ENCODE results near the gene SAMD4A. TPM values are rescaled to one million over a fixed set of nuclear protein-coding genes. Genes with fewer than 3 reads are reported as not detected.

SAMD4A gene
- polyA plus RNA-seq, 4 donors, result 2.7 to 9.6 (median 3.5) TPM

- Histone ChIP-seq H3K4me1 (ENCODE audit: control insufficient read depth in 3 of 3, insufficient read depth in 2 of 3, low read depth in 1 of 3, low read length in 2 of 3) (peaks cover 0 to 4% (median 0%) of the 10 kb centered on the region in 3 donors), H3K36me3 (ENCODE audit: control insufficient read depth in 3 of 3, insufficient read depth in 2 of 3, low read depth in 1 of 3, low read length in 3 of 3) (no peaks in the 10 kb centered on the region), H3K9me3 (ENCODE audit: control insufficient read depth in 2 of 2, insufficient read depth in 1 of 2, low read depth in 1 of 2, low read length in 1 of 2) (no peaks in the 10 kb centered on the region), H3K4me3 (ENCODE audit: low read depth in 1 of 3, low read length in 3 of 3) (no peak overlapping the region), H3K27ac (ENCODE audit: low read depth in 1 of 3, low read length in 2 of 3) (peak overlapping the region in 2 of 3 donors; percentile 45 to 74), H3K27me3 (ENCODE audit: control insufficient read depth in 3 of 3, insufficient read depth in 3 of 3, low read length in 3 of 3) (no peaks in the 10 kb centered on the region)
- no peak for DNase-seq
- 58 to 67% (median 60%) methylated on average over 3 of the region's 3 CpGs for WGBS, 3 donors
- FAIRE-seq, result no peak
These were observed 107.3 kb downstream of the SAMD4A start for GRCh38 chr14:54674046-54674741.

- Histone ChIP-seq H3K4me1 (ENCODE audit: control insufficient read depth in 3 of 3, insufficient read depth in 2 of 3, low read depth in 1 of 3, low read length in 2 of 3) (peaks cover 0 to 4% (median 0%) of the 10 kb centered on the region in 3 donors), H3K9me3 (ENCODE audit: control insufficient read depth in 2 of 2, insufficient read depth in 1 of 2, low read depth in 1 of 2, low read length in 1 of 2) (no peaks in the 10 kb centered on the region), H3K36me3 (ENCODE audit: control insufficient read depth in 3 of 3, insufficient read depth in 2 of 3, low read depth in 1 of 3, low read length in 3 of 3) (no peaks in the 10 kb centered on the region), H3K27ac (ENCODE audit: low read depth in 1 of 3, low read length in 2 of 3) (no peak overlapping the region), H3K27me3 (ENCODE audit: control insufficient read depth in 3 of 3, insufficient read depth in 3 of 3, low read length in 3 of 3) (no peaks in the 10 kb centered on the region), H3K4me3 (ENCODE audit: low read depth in 1 of 3, low read length in 3 of 3) (no peak overlapping the region)
- 83 to 89% (median 84%) methylated on average over 8 to 10 of the region's 11 CpGs for WGBS, 3 donors
- no peak for DNase-seq
- FAIRE-seq, result no peak
These were observed 108.6 kb downstream of the SAMD4A start for GRCh38 chr14:54675236-54676128.

GRCh38 chr14:54676812-54677708, 110.1 kb downstream of the SAMD4A start:
- H3K4me3 ChIP-seq (ENCODE audit: low read depth in 1 of 3, low read length in 3 of 3), result no peak overlapping the region
- H3K27me3 ChIP-seq (ENCODE audit: control insufficient read depth in 3 of 3, insufficient read depth in 3 of 3, low read length in 3 of 3), result no peaks in the 10 kb centered on the region
- H3K4me1 ChIP-seq (ENCODE audit: control insufficient read depth in 3 of 3, insufficient read depth in 2 of 3, low read depth in 1 of 3, low read length in 2 of 3), result peaks cover 0 to 4% (median 0%) of the 10 kb centered on the region in 3 donors
- H3K9me3 ChIP-seq (ENCODE audit: control insufficient read depth in 2 of 2, insufficient read depth in 1 of 2, low read depth in 1 of 2, low read length in 1 of 2), result no peaks in the 10 kb centered on the region
- FAIRE-seq (no peak), DNase-seq (no peak)
- H3K36me3 ChIP-seq (ENCODE audit: control insufficient read depth in 3 of 3, insufficient read depth in 2 of 3, low read depth in 1 of 3, low read length in 3 of 3), result no peaks in the 10 kb centered on the region
- WGBS, 3 donors, result 57 to 66% (median 61%) methylated on average over 11 of the region's 11 CpGs
- H3K27ac ChIP-seq (ENCODE audit: low read depth in 1 of 3, low read length in 2 of 3), result peak overlapping the region in 2 of 3 donors; percentile 35 to 76

- H3K4me3 ChIP-seq (ENCODE audit: low read depth in 1 of 3, low read length in 3 of 3), result no peak overlapping the region
- FAIRE-seq (no peak), DNase-seq (no peak)
- no peaks in the 10 kb centered on the region for H3K27me3 ChIP-seq (ENCODE audit: control insufficient read depth in 3 of 3, insufficient read depth in 3 of 3, low read length in 3 of 3)
- WGBS, 3 donors, result 77 to 96% (median 91%) methylated on average over 6 of the region's 6 CpGs
- no peaks in the 10 kb centered on the region for H3K9me3 ChIP-seq (ENCODE audit: control insufficient read depth in 2 of 2, insufficient read depth in 1 of 2, low read depth in 1 of 2, low read length in 1 of 2)
- H3K27ac ChIP-seq (ENCODE audit: low read depth in 1 of 3, low read length in 2 of 3), result no peak overlapping the region
- no peaks in the 10 kb centered on the region for H3K36me3 ChIP-seq (ENCODE audit: control insufficient read depth in 3 of 3, insufficient read depth in 2 of 3, low read depth in 1 of 3, low read length in 3 of 3)
- H3K4me1 ChIP-seq (ENCODE audit: control insufficient read depth in 3 of 3, insufficient read depth in 2 of 3, low read depth in 1 of 3, low read length in 2 of 3), result peaks cover 0 to 4% (median 0%) of the 10 kb centered on the region in 3 donors
These were observed 113.7 kb downstream of the SAMD4A start for GRCh38 chr14:54680651-54681050.

- DNase-seq (no peak), FAIRE-seq (no peak)
- H3K9me3 ChIP-seq (ENCODE audit: control insufficient read depth in 2 of 2, insufficient read depth in 1 of 2, low read depth in 1 of 2, low read length in 1 of 2), result no peaks in the 10 kb centered on the region
- H3K4me1 ChIP-seq (ENCODE audit: control insufficient read depth in 3 of 3, insufficient read depth in 2 of 3, low read depth in 1 of 3, low read length in 2 of 3), result peaks cover 0 to 5% (median 0%) of the 10 kb centered on the region in 3 donors
- no peak overlapping the region for H3K27ac ChIP-seq (ENCODE audit: low read depth in 1 of 3, low read length in 2 of 3)
- H3K4me3 ChIP-seq (ENCODE audit: low read depth in 1 of 3, low read length in 3 of 3), result no peak overlapping the region
- H3K27me3 ChIP-seq (ENCODE audit: control insufficient read depth in 3 of 3, insufficient read depth in 3 of 3, low read length in 3 of 3), result no peaks in the 10 kb centered on the region
- H3K36me3 ChIP-seq (ENCODE audit: control insufficient read depth in 3 of 3, insufficient read depth in 2 of 3, low read depth in 1 of 3, low read length in 3 of 3), result no peaks in the 10 kb centered on the region
- 86 to 87% (median 86%) methylated on average over 4 of the region's 4 CpGs for WGBS, 3 donors
These were observed 114.9 kb downstream of the SAMD4A start for GRCh38 chr14:54681811-54682261.

GRCh38 chr14:54682578-54682977, 115.7 kb downstream of the SAMD4A start:
- no peaks in the 10 kb centered on the region for H3K9me3 ChIP-seq (ENCODE audit: control insufficient read depth in 2 of 2, insufficient read depth in 1 of 2, low read depth in 1 of 2, low read length in 1 of 2)
- H3K36me3 ChIP-seq (ENCODE audit: control insufficient read depth in 3 of 3, insufficient read depth in 2 of 3, low read depth in 1 of 3, low read length in 3 of 3), result no peaks in the 10 kb centered on the region
- H3K27ac ChIP-seq (ENCODE audit: low read depth in 1 of 3, low read length in 2 of 3), result no peak overlapping the region
- FAIRE-seq (no peak), DNase-seq (no peak)
- H3K4me1 ChIP-seq (ENCODE audit: control insufficient read depth in 3 of 3, insufficient read depth in 2 of 3, low read depth in 1 of 3, low read length in 2 of 3), result peaks cover 0 to 8% (median 0%) of the 10 kb centered on the region in 3 donors
- WGBS, 3 donors, result 89 to 96% (median 94%) methylated on average over 3 of the region's 3 CpGs
- no peaks in the 10 kb centered on the region for H3K27me3 ChIP-seq (ENCODE audit: control insufficient read depth in 3 of 3, insufficient read depth in 3 of 3, low read length in 3 of 3)
- no peak overlapping the region for H3K4me3 ChIP-seq (ENCODE audit: low read depth in 1 of 3, low read length in 3 of 3)

GRCh38 chr14:54683882-54684794, 117.2 kb downstream of the SAMD4A start:
- 53 to 64% (median 64%) methylated on average over 8 of the region's 8 CpGs for WGBS, 3 donors
- Histone ChIP-seq H3K36me3 (ENCODE audit: control insufficient read depth in 3 of 3, insufficient read depth in 2 of 3, low read depth in 1 of 3, low read length in 3 of 3) (no peaks in the 10 kb centered on the region), H3K4me1 (ENCODE audit: control insufficient read depth in 3 of 3, insufficient read depth in 2 of 3, low read depth in 1 of 3, low read length in 2 of 3) (peaks cover 0 to 8% (median 0%) of the 10 kb centered on the region in 3 donors), H3K4me3 (ENCODE audit: low read depth in 1 of 3, low read length in 3 of 3) (no peak overlapping the region), H3K27me3 (ENCODE audit: control insufficient read depth in 3 of 3, insufficient read depth in 3 of 3, low read length in 3 of 3) (no peaks in the 10 kb centered on the region), H3K27ac (ENCODE audit: low read depth in 1 of 3, low read length in 2 of 3) (peak overlapping the region in 1 of 3 donors; percentile 79), H3K9me3 (ENCODE audit: control insufficient read depth in 2 of 2, insufficient read depth in 1 of 2, low read depth in 1 of 2, low read length in 1 of 2) (no peaks in the 10 kb centered on the region)
- DNase-seq, result no peak
- FAIRE-seq, result no peak

Measured in small intestine (tissue), 7 donors.